Measurements from ENCODE around the gene HEY2. TPM values are rescaled to one million over a fixed set of nuclear protein-coding genes. Genes with fewer than 3 reads are reported as not detected.
"Not testable (repeated sequence)": the region's sequence is repeated elsewhere in the genome, so short reads cannot be mapped to it uniquely, and the experiment has no call there.

The HEY2 gene
- total and polyA plus RNA-seq, 4 donors = 1.0 to 2.0 (median 1.4) TPM

DNA sequence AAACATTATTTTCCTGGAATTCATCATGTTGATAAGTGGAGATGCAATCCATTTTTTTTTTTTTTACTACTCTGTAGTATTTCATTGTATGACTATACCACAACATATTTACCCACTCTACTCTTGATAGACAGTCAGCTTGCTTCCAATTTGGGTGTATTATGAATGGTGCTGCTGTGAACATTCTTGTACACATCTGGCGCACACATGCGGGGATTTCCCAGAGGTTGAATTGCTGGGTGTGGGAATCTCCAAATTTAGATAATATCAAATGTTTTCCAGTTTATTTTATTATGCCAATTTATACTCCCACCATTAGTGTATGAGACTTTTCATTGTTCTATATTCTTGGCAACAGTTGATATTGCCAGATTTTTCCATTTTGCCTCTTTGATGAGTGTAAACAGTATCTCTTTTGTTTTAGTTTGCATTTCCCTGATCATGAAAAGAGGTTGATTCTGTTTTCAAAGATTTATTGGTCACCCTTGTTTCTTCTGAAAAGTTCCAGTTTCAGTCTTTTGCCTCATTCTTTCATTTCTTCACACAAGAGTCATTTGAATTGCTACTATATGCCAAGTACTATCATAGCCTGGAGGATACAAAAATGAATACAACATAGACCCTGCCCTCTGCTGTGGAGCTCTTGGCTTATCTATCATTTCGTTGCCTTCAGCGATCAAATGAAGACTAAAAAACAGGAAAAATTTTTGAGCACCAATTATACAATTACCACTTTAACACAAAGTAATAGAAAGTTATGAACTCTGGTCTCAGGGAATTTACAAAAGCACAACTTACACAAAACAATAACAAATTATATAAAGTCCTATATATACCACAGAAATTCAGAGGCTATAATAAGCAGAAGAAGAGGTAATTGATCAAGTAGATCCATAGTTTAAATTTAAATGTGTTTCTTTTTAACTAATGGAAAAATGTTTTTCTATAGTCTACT is 24.2 kb downstream of the HEY2 start:
- Histone ChIP-seq H3K4me1 (ENCODE audit: control insufficient read depth in 4 of 4, insufficient read depth in 4 of 4, low read length in 3 of 4) (no peaks in the 10 kb centered on the region), H3K4me3 (ENCODE audit: low read depth in 1 of 3, low read length in 3 of 3) (no peak overlapping the region), H3K27ac (ENCODE audit: low read depth in 1 of 2, low read length in 2 of 2) (no peak overlapping the region), H3K9me3 (ENCODE audit: control insufficient read depth in 4 of 4, low read length in 3 of 4) (no peaks in the 10 kb centered on the region), H3K9ac (ENCODE audit: low read depth in 1 of 2, low read length in 2 of 2) (no peak overlapping the region), H3K36me3 (ENCODE audit: control insufficient read depth in 4 of 4, insufficient read depth in 3 of 4, low read depth in 1 of 4, low read length in 3 of 4) (no peaks in the 10 kb centered on the region), H3K27me3 (ENCODE audit: control insufficient read depth in 4 of 4, insufficient read depth in 4 of 4, low read length in 3 of 4) (no peaks in the 10 kb centered on the region)
- TF ChIP-seq REST (IDR thresholded peaks at IDR 0.05) = no peak
- DNase-seq (ENCODE audit: low spot score) = no peak
- WGBS = 89% methylated on average over 4 of the region's 4 CpGs

GRCh38 chr6:125776107-125776826 is 26.8 kb downstream of the HEY2 start:
- not testable (repeated sequence) for H3K27ac ChIP-seq (ENCODE audit: low read depth in 1 of 2, low read length in 2 of 2); DNase-seq (ENCODE audit: low spot score); H3K4me1 ChIP-seq (ENCODE audit: control insufficient read depth in 4 of 4, insufficient read depth in 4 of 4, low read length in 3 of 4); H3K36me3 ChIP-seq (ENCODE audit: control insufficient read depth in 4 of 4, insufficient read depth in 3 of 4, low read depth in 1 of 4, low read length in 3 of 4); H3K9me3 ChIP-seq (ENCODE audit: control insufficient read depth in 4 of 4, low read length in 3 of 4); H3K9ac ChIP-seq (ENCODE audit: low read depth in 1 of 2, low read length in 2 of 2); H3K27me3 ChIP-seq (ENCODE audit: control insufficient read depth in 4 of 4, insufficient read depth in 4 of 4, low read length in 3 of 4); H3K4me3 ChIP-seq (ENCODE audit: low read depth in 1 of 3, low read length in 3 of 3)
- WGBS = 79% methylated on average over 14 of the region's 14 CpGs

DNA sequence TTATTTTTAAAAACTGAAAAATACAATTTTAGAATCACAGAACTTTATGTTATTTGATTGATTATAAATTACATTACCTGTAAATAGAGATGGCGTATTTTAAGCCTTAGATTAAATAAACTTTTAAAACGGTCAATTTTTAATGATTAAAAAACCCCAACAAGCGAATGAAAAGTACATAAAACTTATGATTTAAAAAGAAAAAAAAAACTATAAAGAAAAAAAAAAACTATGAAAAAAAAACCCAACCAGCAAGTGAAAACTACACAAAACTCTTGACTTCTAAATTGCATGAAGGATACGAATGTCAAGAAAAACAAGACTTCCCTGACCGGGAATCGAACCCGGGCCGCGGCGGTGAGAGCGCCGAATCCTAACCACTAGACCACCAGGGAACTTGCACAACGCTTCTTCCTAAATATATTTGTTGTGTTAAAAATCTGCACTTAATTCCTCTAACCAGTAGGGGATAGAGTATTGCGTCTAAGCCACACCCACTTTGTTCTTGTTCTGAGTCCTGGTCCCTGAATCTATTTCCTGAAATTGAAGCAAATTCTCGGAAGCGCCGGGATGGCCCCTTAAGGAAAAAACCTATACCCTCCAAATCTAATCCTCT is 30.6 kb downstream of the HEY2 start:
- H3K9ac ChIP-seq (ENCODE audit: low read depth in 1 of 2, low read length in 2 of 2) = peak overlapping the region; percentile 93 to 94
- H3K27ac ChIP-seq (ENCODE audit: low read depth in 1 of 2, low read length in 2 of 2) = peak overlapping the region; percentile 89 to 97
- DNase-seq (ENCODE audit: low spot score) = peak; percentile 94
- whole genome bisulfite sequencing = 14% methylated on average over 17 of the region's 17 CpGs
- TF ChIP-seq CTCF (IDR thresholded peaks at IDR 0.05; ENCODE audit: low read depth, low read length, missing input control) = peak; percentile 50
- TF ChIP-seq REST (IDR thresholded peaks at IDR 0.05) = no peak
- TF ChIP-seq RAD21 (IDR thresholded peaks at IDR 0.05) = peak; percentile 24 to 52
- no peak for TF ChIP-seq SP1 (IDR thresholded peaks at IDR 0.05)
- TF ChIP-seq HNF4A (conservative IDR thresholded peaks at IDR 0.05) = peak in 1 of 2 donors; percentile 17
- TF ChIP-seq, protein P1, sequence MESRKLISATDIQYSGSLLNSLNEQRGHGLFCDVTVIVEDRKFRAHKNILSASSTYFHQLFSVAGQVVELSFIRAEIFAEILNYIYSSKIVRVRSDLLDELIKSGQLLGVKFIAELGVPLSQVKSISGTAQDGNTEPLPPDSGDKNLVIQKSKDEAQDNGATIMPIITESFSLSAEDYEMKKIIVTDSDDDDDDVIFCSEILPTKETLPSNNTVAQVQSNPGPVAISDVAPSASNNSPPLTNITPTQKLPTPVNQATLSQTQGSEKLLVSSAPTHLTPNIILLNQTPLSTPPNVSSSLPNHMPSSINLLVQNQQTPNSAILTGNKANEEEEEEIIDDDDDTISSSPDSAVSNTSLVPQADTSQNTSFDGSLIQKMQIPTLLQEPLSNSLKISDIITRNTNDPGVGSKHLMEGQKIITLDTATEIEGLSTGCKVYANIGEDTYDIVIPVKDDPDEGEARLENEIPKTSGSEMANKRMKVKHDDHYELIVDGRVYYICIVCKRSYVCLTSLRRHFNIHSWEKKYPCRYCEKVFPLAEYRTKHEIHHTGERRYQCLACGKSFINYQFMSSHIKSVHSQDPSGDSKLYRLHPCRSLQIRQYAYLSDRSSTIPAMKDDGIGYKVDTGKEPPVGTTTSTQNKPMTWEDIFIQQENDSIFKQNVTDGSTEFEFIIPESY (IDR thresholded peaks at IDR 0.05) = peak; percentile 12
- no peak for TF ChIP-seq TAF1 (conservative IDR thresholded peaks at IDR 0.05)
- no peak for TF ChIP-seq RXRA (IDR thresholded peaks at IDR 0.05)
- TF ChIP-seq, protein P2, sequence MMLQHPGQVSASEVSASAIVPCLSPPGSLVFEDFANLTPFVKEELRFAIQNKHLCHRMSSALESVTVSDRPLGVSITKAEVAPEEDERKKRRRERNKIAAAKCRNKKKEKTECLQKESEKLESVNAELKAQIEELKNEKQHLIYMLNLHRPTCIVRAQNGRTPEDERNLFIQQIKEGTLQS (IDR thresholded peaks at IDR 0.05) = peak; percentile 100
- no peaks in the 10 kb centered on the region for H3K27me3 ChIP-seq (ENCODE audit: control insufficient read depth in 4 of 4, insufficient read depth in 4 of 4, low read length in 3 of 4)
- no peaks in the 10 kb centered on the region for H3K9me3 ChIP-seq (ENCODE audit: control insufficient read depth in 4 of 4, low read length in 3 of 4)
- H3K36me3 ChIP-seq (ENCODE audit: control insufficient read depth in 4 of 4, insufficient read depth in 3 of 4, low read depth in 1 of 4, low read length in 3 of 4) = no peaks in the 10 kb centered on the region
- H3K4me3 ChIP-seq (ENCODE audit: low read depth in 1 of 3, low read length in 3 of 3) = peak overlapping the region; percentile 69 to 79 (median 71)
- H3K4me1 ChIP-seq (ENCODE audit: control insufficient read depth in 4 of 4, insufficient read depth in 4 of 4, low read length in 3 of 4) = peaks cover 0 to 4% (median 0%) of the 10 kb centered on the region in 4 donors

Data from liver (tissue), 9 donors.